HL-60/S4 treated with phorbol 12-myristate 13-acetate at 8.2 ng/mL for 4 days and 3 days (cell line): ENCODE results near the gene HEG1.

Experiments
- in situ Hi-C: fragments of 300-500 bp; cut with MboI; formaldehyde crosslinking; loops from 2 replicates; pipeline ENCODE4 v1.15.0; 2022; ENCODE audit warnings: low sequenced_read_pairs

HEG1 gene

DNA sequence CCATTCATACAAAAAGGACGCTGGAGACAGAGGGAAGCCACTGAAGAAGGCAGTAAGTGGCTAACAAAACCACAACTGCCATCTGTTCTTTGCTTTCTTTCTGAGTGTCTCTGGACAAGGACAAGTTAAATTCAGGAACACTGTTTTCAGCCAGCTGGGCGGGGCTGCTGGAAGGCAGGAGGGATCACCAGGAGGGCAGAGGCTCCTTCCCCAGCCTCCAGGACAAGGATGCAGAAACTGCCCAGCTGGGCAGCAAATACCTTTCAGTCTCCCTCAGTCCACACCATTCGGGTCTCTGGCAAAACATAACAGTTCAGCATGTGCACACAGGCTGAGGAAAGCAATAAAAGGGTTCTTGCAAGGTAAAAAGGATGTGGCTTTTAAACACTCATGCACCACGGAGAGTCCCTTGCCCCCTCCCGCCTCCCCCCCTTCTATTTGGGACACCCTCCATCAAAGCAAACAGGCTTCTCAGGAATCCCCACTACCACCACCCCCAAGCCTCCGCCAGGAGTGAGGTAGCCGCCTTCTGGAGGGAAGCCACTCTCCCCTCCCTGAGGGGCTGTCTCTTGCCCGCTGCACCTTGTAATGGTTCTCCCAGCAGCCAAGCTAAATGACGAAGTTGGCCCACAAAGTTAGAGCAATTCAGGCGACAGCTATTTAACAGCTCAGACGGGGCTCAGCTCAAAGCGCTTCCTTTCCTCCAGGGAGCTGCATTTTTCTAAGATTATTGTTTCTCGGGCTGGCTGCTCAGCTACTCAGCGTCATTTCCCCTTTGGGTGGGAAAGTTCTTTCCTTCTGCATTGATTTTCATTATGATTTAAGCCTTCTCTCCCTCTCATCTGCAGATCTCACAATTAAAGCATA, 3.8 kb downstream of the HEG1 start:
- in situ Hi-C loops, result no loop called here

DNA sequence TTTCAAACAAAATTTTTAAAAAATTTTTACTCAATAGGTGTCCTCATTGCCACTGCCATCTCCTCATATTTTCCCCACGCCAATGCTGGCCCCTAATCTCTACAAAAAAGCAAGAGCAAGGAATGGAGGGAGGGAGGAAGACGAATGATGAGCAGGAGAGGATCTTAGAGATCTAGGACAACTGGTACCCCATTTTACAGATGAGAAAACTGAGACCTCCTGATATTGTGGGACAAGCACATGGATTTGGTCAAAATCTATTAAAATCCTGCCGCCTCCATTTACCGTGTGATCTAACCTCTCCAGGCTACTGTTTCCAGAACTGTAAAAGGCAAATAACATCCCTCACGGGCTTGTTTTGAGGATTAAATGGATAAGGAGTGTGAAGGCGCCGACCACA, 4.6 kb downstream of the HEG1 start:
- in situ Hi-C loops, result no loop called here

DNA sequence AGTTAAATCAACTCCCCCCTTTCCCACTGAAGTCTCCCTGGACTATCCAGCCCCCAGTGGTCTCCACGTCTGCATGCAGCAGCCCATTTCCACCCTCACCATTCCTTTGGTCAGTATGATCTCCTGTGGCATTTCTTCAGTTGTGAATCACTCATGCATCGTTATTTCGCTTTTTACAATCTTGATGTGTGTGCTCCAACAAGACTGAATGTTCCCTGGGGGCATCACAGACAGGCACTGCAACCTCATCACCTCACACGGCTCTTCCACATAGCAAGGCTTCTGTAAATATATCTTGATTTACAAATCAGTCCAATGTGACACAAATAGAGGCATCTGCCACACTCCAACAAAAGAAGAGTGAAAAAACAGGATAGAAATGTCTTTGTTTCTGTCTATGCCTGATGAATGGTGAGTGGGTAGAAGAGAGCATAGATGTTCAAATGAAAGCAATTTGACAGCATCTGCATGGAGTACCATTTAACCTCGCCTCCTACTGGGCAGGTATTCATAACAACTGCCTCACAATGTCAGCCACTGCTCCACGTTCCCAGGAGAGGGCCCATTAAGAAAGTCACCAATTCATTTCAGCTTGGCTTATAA, 5.2 kb downstream of the HEG1 start:
- in situ Hi-C loops, result no loop called here

DNA sequence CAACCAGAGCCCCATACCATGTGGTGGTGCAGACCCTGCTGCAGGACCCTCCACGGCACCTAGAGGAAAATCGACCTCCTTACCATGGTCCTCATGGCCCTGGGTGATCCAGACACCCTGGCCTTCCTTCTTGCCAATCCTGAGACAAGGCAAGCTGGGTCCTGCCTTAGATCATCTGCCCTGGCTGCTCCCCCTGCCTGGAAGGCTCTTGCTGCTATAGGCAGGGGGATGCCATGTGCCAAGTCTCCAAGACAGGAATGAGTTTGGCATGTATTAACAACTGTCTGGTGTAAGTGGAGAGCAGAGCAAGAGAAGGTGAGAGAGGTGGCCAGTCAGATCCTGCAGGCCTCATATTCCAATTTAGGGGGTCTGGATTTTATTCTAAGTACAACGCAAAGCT, 7.5 kb downstream of the HEG1 start:
- in situ Hi-C loops, result no loop called here

DNA sequence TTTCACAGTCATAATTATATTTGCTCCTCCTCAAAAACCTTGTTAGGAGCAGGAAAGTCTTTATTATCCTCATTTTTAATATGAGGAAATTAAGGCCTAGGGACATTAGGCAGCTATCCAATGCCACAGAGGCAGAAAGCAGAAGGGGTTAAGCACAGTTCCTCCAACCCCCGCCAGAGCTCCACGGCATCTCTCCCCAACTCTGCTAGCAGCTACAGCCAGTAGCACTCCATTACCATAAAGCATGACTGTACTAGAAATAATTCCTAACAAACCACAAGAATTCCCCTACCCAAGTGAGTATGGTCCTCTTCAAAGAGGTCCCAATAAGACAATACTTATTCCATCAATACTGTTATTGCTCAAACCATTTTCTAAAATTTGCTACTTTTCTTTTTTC, 9.8 kb downstream of the HEG1 start:
- in situ Hi-C loops, result no loop called here

DNA sequence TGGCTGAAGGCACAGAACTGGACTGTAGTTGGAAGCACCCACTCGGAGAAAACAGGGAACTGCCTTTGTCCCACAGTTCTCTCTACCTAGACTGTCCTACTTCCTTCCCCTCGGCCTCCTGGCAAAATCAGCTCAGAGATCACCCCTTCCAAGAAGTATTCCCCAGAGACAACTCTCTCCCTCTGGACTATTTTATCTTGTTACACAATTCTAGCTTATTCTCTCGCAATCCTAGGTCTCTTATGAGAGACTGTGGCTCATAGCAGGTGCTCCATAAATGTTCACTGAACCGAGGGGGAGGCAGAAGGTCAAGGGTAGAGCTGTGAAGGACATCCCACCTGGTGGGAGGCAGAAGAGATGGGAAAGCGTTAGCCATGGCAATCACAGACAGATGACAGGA, 10.6 kb downstream of the HEG1 start:
- in situ Hi-C loops, result no loop called here

DNA sequence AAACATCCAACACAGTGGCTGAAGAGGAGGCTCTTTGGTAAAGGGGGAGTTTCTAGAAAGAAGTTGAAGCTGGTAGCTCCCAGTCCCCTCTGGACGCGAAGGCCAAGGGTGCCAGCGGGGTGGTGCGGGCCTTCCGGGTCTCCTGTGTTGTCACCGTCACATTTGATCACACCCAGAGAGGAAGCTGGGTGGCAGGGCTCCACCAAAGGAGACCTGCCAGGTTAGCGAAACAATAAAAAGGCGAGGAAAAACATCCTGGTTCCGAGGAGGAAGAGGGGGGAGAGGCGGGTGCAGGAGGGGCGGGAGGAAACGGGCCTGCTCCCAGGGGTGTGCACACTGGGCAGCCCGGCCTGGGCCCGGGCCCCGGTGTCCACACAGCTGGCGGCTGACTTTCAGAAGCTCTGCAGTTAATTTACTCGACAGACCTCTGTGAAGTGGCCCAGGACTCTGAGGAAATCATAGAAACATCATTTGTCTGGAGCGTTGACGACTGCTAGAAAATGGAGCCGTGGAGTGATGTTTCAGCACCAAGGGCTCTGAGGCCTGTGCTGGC, 12.1 kb downstream of the HEG1 start:
- in situ Hi-C loops, result no loop called here

DNA sequence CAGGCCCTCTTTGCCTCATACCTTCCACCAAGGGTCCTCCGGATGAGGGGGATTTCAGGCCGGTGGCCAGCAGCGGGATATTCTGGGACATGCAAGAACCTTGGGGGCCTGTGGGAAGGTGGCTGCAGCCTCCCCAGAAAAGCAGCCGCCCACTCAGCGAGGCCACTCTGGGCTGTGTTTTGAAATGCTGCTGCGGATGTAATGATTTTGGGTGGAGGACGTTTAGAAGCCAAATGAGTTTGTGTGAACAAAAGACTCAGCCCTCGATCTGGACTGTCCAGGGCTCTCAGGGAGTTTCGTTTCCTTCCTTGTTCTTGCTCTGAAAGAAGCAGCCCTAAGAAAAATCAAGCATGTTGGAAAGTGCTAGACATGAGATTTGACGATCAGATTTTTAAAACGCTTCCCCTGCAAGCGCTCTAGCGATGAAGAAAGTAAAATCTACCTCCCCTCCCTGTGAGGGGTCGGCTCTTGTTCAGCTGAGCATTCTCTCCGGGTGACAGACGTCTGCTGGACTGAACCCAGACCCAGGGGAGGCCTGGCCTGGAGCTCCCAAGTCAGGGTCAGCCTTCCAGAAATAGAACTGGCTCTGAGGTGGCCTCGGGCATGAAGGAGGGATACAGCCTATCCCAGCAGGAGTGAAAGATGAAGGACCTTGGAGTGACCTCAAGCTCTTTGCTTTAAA, 12.9 kb downstream of the HEG1 start:
- in situ Hi-C loops, result no loop called here

DNA sequence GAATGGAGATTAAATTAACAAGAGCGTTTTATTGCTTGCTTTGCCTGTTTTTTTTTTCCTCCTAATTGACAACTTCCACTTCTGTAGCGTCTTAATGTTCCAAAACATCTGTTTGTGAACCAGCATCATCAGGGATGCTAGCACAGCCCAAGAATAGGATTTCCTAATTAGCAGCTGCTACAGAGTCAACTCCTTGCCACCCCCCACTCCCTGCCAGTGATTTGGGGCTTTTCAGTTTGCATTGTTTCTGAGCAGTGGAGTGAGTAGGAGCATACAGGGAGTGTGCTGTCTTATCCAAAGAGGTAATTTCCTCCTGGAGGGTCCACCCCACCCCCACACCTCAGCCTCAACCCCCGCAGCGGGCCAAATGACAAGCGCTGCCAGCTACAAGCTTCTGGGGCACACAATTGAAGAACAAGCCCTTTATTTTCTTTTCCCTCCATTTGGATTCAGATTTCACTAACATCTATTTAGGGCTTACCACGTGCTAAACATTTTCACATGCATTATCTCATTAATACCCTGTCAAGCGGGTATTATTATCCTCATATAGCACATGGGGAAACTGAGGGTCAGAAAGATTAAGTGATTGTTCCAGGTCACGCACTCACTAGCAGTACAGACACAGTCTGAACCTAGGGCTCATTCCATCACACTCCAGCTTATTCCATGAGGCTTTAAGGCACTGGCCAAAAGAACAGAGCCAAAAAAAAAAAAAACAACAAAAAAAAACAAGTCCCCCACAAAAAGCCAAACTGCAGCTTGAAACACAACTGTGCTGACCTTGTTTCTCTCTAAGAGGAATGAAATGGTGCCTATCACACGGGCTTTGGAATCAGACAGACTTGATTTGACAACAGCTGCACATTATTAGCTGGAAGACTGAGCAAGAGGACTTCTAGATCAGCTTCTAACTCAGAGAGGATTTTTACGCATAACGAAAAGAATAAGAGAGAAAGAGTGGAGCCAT, 16.4 kb downstream of the HEG1 start:
- in situ Hi-C loops, result no loop called here

DNA sequence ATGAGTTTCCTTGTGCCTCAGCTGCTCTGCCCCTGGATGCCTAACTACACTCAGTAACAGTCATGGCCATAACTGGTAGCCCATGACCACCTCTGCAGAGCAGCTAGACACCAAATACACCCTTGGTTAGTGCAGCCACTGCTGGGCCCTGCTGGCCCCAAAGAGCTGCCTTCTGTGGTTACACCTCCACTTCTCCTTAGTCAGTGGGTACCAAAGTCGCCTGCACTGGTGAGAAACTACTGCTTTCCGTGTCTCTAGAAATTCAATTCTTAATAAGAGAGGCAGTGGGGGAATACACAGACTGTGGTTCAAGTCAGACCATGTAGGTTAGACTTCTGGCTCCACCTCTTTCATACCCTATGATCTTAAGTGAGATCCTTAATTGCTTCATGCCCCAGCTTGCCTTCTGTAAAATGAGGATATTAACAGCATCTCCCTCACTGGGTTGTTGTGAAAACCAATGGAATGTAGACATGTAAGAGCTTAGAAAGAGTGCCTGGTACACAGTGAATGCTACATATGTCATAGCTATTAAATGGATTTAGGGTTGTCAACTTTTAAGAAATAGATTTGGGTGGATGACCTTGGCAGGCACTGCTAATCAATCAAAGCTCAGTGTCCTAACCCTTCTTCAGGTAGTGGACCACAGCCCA, 18.2 kb downstream of the HEG1 start:
- in situ Hi-C loops, result no loop called here

DNA sequence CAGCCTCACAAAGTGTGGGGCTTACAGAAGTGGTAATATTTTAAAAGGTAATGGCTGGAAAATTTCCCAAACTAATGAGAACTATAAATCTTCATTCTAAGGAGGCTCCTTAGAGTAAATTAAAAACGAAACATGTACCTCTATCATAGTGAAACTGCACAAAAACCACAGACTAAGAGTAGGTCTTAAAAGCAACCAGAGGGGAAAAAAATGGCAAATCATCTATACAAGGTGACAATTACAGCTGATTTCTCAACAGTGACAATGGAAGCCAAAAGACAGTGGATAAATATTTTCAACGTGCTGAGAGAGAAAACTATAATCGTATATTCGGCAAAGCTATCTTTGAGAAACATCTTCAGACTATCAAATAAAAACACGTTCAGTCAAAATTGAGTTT, 20.6 kb downstream of the HEG1 start:
- in situ Hi-C loops, result no loop called here

DNA sequence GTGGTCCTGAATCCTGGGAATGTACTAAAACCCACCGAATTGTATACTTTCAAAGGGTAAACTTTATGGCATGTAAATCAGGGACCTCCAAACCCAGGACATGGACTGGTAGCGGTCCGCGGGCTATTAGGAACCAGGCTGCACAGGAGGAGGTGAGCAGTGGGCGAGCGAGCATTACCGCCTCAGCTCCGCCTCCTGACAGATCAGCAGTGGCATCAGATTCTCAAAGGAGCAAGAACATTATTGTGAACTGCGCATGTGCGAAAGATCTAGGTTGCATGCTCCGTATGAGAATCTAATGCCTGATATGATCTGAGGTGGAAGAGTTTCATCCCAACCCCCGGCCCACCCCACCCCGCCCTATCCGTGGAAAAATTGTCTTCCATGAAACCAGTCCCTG, 22.2 kb downstream of the HEG1 start:
- in situ Hi-C loops, result no loop called here

DNA sequence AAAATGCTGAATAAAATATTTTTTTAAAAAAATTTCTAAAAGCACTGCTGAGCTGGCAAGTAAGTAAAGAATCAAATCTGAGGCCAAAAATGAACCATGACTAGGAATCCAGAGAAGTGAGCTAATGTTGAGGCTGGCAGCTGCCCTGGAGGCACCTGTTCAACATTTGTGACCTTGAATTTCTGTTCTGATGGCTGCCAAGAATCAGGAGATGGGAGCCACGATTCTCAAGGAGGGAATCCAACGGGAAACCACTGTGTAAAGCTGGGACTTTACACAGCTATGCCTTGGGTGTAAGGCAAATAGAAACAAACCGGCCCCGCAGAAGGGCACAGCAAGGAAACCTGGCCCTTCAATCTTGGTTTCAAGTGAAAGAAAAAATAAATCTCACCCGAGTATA, 22.7 kb downstream of the HEG1 start:
- in situ Hi-C loops, result no loop called here

DNA sequence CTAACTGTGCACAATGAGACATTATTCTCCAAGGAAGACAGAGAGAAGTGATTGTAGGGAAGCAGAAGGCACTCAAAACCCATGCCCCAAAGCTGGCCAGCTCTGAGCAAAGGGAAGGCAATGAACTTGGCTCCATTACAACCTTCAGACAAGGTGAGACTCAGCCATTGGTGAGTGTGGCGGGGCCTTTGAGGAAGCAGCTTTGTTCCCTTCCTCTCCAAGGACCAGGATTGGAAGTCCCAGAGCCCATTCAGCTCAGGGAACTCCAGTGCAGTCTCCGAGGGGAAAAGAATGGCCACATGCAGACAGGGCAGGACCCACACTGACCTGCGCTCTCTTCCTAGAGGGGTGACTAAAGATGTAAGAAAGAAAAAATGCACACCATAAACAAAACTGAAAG, 23.1 kb downstream of the HEG1 start:
- in situ Hi-C loops, result no loop called here

DNA sequence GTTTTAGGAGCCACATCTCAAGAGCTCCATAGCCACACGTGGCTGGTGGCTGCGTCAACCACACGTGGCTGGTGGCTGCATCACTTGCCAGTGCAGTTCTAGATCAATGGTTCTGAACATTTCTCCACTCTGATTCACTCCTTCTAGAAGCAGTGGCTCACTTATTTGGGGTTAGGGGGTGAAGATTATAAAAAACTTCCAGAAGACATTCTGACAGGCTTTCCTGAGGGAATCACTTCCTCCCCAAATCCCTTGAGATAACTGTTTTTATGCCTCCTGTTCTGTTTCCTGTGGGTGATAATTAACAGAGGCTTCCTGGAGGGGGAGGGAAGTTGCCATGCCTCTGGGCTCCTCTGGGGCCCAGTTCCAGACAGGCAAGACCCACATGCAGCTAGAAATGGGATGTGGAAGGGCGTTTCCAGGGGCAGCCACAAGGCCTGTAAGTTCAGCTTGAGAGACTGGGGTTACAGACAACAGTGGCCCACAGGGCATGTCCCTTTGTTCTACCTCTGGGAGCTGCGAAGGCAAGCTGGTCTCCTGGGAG, 23.6 kb downstream of the HEG1 start:
- in situ Hi-C loops, result no loop called here

DNA sequence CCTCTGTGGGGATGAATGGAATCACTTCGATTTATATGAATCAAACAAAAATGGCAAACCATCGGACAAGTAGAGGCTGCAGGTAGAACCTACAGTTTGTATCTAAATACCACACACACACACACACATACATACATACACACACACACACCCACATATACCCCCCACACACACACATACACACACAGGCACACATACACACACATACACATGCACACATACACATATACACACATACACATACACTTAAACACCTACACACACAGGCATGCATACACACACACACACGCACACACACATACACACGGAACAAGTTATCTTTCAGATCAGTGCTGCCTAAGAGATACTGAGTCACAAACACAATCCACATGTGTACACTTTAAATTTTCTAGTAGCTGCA, 24.3 kb downstream of the HEG1 start:
- in situ Hi-C loops, result no loop called here

DNA sequence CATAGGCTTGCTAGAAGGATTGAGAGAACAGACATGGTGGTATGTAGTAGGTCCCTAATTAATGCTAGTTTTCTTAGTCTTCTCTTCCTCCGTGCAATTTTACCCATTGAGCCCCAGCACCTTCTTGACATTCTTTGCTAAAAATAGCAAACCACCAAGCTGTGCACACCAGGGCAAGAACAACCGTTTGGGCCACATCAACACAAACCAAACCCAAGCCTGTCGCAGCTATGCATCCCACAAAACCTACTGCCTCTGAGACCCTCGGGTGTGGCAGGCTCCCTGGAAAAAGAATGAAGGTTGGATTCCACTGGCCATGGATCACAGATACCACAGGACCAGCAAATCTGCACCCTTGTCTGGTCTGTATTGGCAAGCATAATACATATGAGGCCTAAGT, 27.1 kb downstream of the HEG1 start:
- in situ Hi-C loops, result no loop called here

DNA sequence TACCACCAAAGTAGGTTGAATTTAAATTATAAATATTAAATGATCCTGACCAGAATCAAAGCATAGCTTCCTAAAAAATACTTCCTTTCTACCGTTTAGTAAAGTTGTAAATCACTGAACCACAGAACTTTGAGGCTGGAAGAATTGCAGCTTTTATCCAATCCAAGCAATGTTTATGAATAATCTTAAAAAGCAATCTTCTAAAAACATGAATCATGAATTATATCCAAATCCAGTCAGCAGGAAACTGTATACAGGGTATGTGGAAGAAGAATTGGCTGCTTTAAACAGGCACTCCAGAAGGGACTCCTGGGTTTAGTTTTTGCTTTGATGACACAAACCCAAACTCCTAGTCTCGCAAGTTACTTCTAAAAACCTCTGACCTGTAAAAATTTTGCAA, 30.2 kb downstream of the HEG1 start:
- in situ Hi-C loops, result no loop called here

DNA sequence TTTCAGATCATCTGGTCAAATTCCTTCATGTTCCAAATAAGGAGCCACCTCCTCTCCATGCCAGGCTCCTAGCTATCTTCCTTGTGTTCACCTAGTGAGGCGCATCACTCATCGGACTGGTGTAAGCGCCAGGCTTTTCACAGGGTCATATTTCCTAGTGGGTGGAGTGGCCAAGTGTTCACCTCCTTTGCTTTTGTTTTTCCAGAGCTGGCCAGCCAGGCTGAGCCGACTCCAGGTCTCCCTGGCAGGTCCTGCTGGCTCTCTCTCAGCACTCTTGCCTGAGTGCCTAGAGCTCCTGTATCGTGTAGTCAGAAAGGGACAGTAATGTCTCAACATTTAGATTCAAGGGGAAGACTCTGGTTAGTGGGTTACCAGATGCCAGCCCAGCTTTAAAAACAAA, 31.0 kb downstream of the HEG1 start:
- in situ Hi-C loops, result no loop called here
